Breast epithelium (tissue), 4 donors: ENCODE measurements around the gene JAG1. TPM values are rescaled to one million over a fixed set of nuclear protein-coding genes. Genes with fewer than 3 reads are reported as not detected.

Experiments
- DNase-seq, 2 donors: peaks; one replicate each; pipeline ENCODE4 v3.0.0-alpha.2; 2019; ENCODE audit warnings: low spot score in 2 of 2
- H3K27ac ChIP-seq, 2 donors: fragments of 200-600 bp; sonication (generic) in 1 of 2; one replicate each; pipeline ENCODE4 v1.5.1; 2016 to 2019; ENCODE audit warnings: mild to moderate bottlenecking in 1 of 2
- H3K27me3 ChIP-seq, 2 donors: fragments of 200-600 bp; sonication (generic) in 1 of 2; one replicate each; pipeline versions ENCODE4 v1.5.1 to v1.6.0; 2017 to 2019; ENCODE audit warnings: control low read depth in 1 of 2, mild to moderate bottlenecking in 1 of 2
- H3K36me3 ChIP-seq: fragments of 200-600 bp; one replicate; pipeline ENCODE4 v1.5.1; 2019
- H3K4me1 ChIP-seq, 2 donors: fragments of 200-600 bp; sonication (generic); one replicate each; pipeline ENCODE4 v1.5.1; 2016 to 2019; ENCODE audit warnings: control low read depth in 1 of 2
- H3K4me3 ChIP-seq, 3 donors: fragments of 200-600 bp; sonication (generic); 1 replicate in 2 of 3; 2 replicates in 1 of 3; pipeline ENCODE4 v1.5.1; 2016 to 2019; ENCODE audit warnings: mild to moderate bottlenecking in 3 of 3, moderate library complexity in 2 of 3
- H3K9me3 ChIP-seq, 2 donors: fragments of 200-600 bp; sonication (generic) in 1 of 2; one replicate each; pipeline ENCODE4 v1.5.1; 2016 to 2019; ENCODE audit warnings: control low read depth in 1 of 2
- CTCF ChIP-seq, 3 donors: fragments of 450-650 bp; IDR thresholded peaks; one replicate each; pipeline ENCODE4 v1.5.1; 2016 to 2017; ENCODE audit warnings: antibody characterized with exemption in 3 of 3, mild to moderate bottlenecking in 3 of 3, moderate library complexity in 3 of 3
- POLR2A ChIP-seq: fragments of 450-650 bp; IDR thresholded peaks from one replicate; pipeline ENCODE4 v1.6.1; 2016; ENCODE audit warnings: antibody characterized with exemption, mild to moderate bottlenecking, moderate library complexity
- POLR2AphosphoS5 ChIP-seq, 3 donors: sonication (generic); formaldehyde crosslinking; IDR thresholded peaks; one replicate each; pipeline ENCODE4 v1.6.1; 2017; ENCODE audit warnings: antibody characterized with exemption in 3 of 3
- intact Hi-C: fragments of 100-400 bp; cut with DNase I; formaldehyde crosslinking; loops from one replicate; pipeline ENCODE4 v1.15.1; 2023; ENCODE audit warnings: low total_unique reads
- total RNA-seq, 3 donors: library from RNA; depleted of rRNA; stranded (reverse); fragments of >200 nt; gene quantifications; one replicate each; pipeline ENCODE4 v1.1.0, GENCODE V29; 2016

The JAG1 gene
- total RNA-seq, 3 donors from 2014 or later: 49.0 to 97.9 (median 75.7) TPM

DNA sequence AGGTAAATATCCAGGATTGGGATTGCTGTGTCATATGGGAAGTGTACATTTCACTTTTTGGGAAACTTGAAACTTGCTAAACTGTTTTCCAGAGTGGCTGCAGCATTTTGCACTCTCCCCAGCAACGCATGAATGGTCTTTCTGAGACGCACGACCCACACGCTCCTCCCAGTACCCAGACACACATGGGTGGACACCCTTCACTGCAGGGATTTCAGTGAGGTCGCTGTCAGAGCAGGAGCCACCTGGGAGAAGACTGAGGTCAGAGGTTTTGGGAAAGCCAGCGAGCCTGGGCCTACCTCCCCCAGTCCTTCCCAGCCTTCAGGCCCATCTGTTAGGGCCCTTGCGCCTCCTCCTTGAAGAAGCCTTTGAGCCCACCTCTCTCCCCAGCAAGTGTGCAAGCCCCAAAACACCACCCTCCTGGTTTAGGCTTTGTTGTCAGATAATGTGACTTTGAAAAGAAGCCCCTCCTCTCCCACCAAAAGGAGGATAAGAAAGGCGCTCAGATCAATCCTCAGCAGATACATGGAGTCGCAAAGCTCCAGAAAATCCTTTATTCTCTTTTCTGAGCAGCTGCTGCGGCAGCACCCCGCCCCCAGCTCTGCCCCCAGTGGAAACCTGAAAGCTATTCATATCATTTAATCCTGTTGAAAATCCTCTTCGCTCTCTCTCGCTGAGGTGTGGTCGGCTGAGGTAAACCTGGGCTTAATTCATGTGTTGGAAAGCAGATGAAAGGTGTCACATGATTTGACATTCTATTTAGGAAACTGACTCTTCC, 12.7 kb upstream of the JAG1 start:
- Histone ChIP-seq H3K27ac (no peak overlapping the region), H3K36me3 (no peaks in the 10 kb centered on the region), H3K9me3 (no peaks in the 10 kb centered on the region), H3K4me3 (no peak overlapping the region), H3K27me3 (no peaks in the 10 kb centered on the region), H3K4me1 (no peaks in the 10 kb centered on the region)
- no peak for TF ChIP-seq POLR2A
- no peak for TF ChIP-seq CTCF (IDR thresholded peaks at IDR 0.05)
- no peak for TF ChIP-seq POLR2AphosphoS5 (IDR thresholded peaks at IDR 0.05)
- DNase-seq: no peak
- intact Hi-C loops: no loop called here

GRCh38 chr20:10683537-10683936, 9.7 kb upstream of the JAG1 start:
- no peak overlapping the region for H3K27ac ChIP-seq
- no peaks in the 10 kb centered on the region for H3K27me3 ChIP-seq
- TF ChIP-seq POLR2AphosphoS5 (IDR thresholded peaks at IDR 0.05) (no peak), POLR2A (no peak), CTCF (IDR thresholded peaks at IDR 0.05) (no peak)
- no peaks in the 10 kb centered on the region for H3K4me1 ChIP-seq
- H3K36me3 ChIP-seq: no peaks in the 10 kb centered on the region
- DNase-seq: no peak
- no peaks in the 10 kb centered on the region for H3K9me3 ChIP-seq
- intact Hi-C loops: no loop called here
- H3K4me3 ChIP-seq: no peak overlapping the region

- no peak for DNase-seq
- intact Hi-C loops: no loop called here
- TF ChIP-seq POLR2AphosphoS5 (IDR thresholded peaks at IDR 0.05) (no peak), CTCF (IDR thresholded peaks at IDR 0.05) (no peak), POLR2A (no peak)
- H3K4me3 ChIP-seq: no peak overlapping the region
- H3K27me3 ChIP-seq: no peaks in the 10 kb centered on the region
- no peaks in the 10 kb centered on the region for H3K4me1 ChIP-seq
- no peaks in the 10 kb centered on the region for H3K36me3 ChIP-seq
- H3K9me3 ChIP-seq: no peaks in the 10 kb centered on the region
- no peak overlapping the region for H3K27ac ChIP-seq
Measured at GRCh38 chr20:10682939-10683338, 9.1 kb upstream of the JAG1 start.

- intact Hi-C loops: no loop called here
Measured at GRCh38 chr20:10681494-10681893, 7.7 kb upstream of the JAG1 start.

DNA sequence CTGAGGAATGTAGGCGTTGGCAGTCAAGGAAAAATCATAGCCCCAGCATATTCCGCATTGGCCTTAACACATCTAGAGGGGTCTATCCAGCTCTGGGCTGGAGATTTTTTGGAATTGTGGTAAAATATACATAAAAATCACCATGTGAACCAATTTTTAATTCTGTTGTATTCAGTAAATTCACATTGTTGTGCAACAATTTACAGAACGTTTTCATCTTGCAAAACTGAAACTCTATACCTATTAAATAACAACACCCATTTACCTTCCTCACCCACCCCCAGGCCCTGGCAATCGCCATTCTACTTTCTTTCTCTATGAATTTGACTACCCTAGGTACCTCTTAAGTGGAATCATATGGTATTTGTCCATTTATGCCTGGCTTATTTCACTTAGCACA, 6.8 kb upstream of the JAG1 start:
- Histone ChIP-seq H3K9me3 (no peaks in the 10 kb centered on the region), H3K36me3 (no peaks in the 10 kb centered on the region), H3K4me1 (no peaks in the 10 kb centered on the region), H3K27me3 (no peaks in the 10 kb centered on the region), H3K4me3 (no peak overlapping the region), H3K27ac (no peak overlapping the region)
- intact Hi-C loops: no loop called here
- no peak for TF ChIP-seq POLR2A
- no peak for TF ChIP-seq CTCF (IDR thresholded peaks at IDR 0.05)
- TF ChIP-seq POLR2AphosphoS5 (IDR thresholded peaks at IDR 0.05): no peak
- DNase-seq: no peak

More at GRCh38 chr20:10681494-10681893, 7.7 kb upstream of the JAG1 start:
- TF ChIP-seq POLR2AphosphoS5 (IDR thresholded peaks at IDR 0.05): no peak
- Histone ChIP-seq H3K4me1 (no peaks in the 10 kb centered on the region), H3K27ac (no peak overlapping the region), H3K4me3 (no peak overlapping the region), H3K27me3 (no peaks in the 10 kb centered on the region), H3K9me3 (no peaks in the 10 kb centered on the region), H3K36me3 (no peaks in the 10 kb centered on the region)
- DNase-seq: no peak
